ENCODE data around the gene UBD. TPM values are rescaled to one million over a fixed set of nuclear protein-coding genes. Genes with fewer than 3 reads are reported as not detected.

Gene UBD
- total RNA-seq, 2 experiments from 2014 or later: 1.6 TPM; not detected in 1

DNA sequence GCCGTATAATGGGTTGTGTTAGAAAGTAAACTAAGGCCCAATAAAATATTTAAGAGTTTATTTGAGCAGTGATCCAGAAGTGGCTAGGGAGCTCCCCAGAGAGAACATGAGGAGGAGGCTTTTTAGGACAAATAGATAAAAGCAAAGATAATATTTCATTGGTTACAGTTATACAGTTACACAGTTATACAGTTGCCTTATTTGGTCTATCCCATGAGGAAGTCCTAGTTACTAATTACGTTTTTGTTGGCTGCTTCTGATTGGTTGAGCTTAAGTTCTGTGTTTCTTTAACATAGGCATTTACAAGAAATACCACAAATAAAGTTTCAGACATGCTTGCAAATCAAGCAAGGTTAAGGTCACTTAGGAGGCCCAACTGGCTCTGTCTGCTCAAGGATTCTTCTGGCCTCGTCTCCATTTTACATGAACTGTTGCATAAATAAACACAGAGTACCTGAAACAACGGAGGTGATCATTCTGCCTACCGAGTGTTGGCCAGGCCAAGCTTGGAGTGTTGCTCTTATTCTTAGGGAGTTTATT, 7.0 kb downstream of the UBD start:
- CTCF ChIA-PET: no interaction called here
- H3K27me3 Mint-ChIP-seq: peaks cover 79% of the 10 kb centered on the region
- H3K36me3 Mint-ChIP-seq: peaks cover 1% of the 10 kb centered on the region
- DNase-seq: no peak
- H3K9me3 Mint-ChIP-seq (ENCODE audit: low read depth): no peaks in the 10 kb centered on the region
- ATAC-seq: peak; percentile 85
- H3K4me3 Mint-ChIP-seq: no peak overlapping the region
- H3K4me1 Mint-ChIP-seq: peaks cover 18% of the 10 kb centered on the region
- no peak overlapping the region for H3K27ac Mint-ChIP-seq

DNA sequence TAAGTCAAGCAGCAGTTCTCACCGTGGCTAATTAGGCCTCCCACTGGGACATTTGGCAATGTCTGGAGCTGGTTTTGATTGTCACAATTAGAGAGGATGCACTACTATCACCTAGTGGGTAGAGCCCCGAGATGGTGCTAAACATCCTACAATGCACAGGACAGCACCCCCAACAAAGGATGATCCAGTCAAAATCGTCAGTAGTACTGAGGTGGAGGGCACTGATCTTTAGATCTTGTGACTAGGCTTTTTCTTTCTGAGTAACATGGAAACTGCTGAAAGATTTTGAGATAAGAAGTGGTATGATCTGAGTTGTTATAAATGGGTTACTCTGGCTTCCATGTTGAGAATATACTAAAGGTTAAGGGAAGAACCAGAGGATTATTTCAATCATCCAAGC, 12.0 kb downstream of the UBD start:
- no peaks in the 10 kb centered on the region for H3K9me3 Mint-ChIP-seq (ENCODE audit: low read depth)
- peaks cover 7% of the 10 kb centered on the region for H3K4me1 Mint-ChIP-seq
- no peak overlapping the region for H3K4me3 Mint-ChIP-seq
- peaks cover 60% of the 10 kb centered on the region for H3K27me3 Mint-ChIP-seq
- H3K36me3 Mint-ChIP-seq: no peaks in the 10 kb centered on the region
- CTCF ChIA-PET: no interaction called here
- H3K27ac Mint-ChIP-seq: no peak overlapping the region
- DNase-seq: no peak
- peak; percentile 68 for ATAC-seq

DNA sequence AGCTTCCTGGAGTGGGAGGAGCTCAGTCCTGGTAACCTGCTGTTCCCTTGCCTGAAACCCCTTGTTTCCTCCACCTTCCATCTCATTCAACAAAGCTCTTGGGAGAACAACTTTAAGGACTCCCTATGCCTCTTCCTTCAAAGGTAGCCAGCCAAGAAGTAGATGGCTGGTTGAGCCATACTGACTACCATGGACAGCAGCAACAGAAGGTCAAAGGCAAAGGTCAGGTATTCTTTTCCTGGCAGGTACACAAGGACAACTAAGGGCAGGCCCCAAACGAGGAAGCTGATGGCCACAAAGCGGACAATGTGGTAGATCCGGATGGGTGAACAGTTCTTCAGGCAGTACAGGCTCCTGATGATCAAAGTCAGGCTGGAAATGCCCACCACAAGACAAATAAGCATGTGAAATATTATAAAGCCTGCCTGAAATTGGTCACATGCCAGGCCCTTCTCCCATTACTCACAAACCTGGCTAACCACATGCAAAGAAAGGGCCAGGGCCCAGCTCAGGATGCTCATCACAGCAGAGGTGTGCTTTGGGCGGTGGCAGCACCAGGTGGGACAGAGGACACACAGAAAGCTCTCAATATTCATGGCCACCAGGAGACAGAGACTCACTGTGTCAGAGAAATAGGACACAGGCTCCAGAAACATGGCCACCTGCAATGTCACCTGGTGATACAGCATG, 21.7 kb downstream of the UBD start:
- no peaks in the 10 kb centered on the region for H3K4me1 Mint-ChIP-seq
- no peaks in the 10 kb centered on the region for H3K36me3 Mint-ChIP-seq
- no peak overlapping the region for H3K27ac Mint-ChIP-seq
- CTCF ChIA-PET: no interaction called here
- H3K4me3 Mint-ChIP-seq: no peak overlapping the region
- H3K9me3 Mint-ChIP-seq (ENCODE audit: low read depth): no peaks in the 10 kb centered on the region
- peaks cover 15% of the 10 kb centered on the region for H3K27me3 Mint-ChIP-seq
- DNase-seq: peak; percentile 21
- ATAC-seq: no peak

DNA sequence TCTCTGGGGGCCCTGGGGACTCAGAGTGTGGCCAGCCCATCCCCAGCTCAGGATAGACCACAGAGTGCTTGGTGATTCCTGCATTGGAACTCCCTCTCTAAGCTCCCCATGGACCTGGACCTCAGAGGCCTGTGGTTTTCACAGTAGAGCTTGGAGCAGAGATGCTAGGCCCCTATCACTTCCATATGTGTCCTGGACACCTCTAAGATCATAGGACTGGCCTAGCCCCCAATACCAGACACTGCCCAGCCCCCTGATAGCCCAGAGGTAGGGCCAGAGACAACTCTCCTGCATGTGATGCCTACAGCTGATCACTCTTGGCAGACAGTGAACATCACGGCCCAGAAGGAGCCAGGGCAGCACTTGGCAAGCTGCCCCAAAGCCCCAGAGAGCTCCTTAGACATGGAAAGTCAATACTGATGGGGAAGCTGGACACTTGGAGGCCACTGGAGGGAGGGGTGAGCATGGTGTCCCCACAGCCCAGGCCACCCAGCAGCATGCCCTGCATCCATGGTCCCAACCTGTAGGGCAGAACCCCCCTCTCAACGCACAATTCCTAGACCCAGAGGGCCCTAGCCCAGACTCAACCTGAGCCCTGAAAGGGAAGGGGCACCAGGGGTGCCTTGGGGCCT, 27.1 kb downstream of the UBD start:
- Mint-ChIP-seq H3K9me3 (ENCODE audit: low read depth) (no peaks in the 10 kb centered on the region), H3K27ac (no peak overlapping the region), H3K4me3 (no peak overlapping the region), H3K4me1 (no peaks in the 10 kb centered on the region), H3K36me3 (no peaks in the 10 kb centered on the region), H3K27me3 (peaks cover 5% of the 10 kb centered on the region)
- DNase-seq (peak; percentile 36), ATAC-seq (no peak)
- CTCF ChIA-PET: no interaction called here

DNA sequence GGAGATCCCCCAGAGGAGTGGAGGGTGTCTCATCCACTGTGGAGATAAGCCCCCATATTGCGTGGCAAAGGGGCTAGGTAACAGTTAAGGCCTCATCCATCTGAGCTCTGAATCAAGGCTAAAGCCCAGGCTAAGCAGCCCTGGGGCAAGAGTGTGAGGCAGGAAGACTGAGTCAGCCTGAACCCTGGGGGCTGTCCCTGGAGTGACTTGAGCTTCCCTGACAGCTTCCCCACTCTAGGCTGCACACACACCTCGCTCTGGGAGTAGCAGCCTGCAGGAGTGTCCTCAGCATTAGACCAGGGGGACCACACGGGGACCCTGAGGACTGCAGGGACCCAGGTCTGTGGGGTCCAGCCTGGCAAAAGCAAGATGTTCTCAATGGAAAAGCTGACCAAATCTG, 27.9 kb downstream of the UBD start:
- no peak overlapping the region for H3K4me3 Mint-ChIP-seq
- ATAC-seq (peak; percentile 36), DNase-seq (peak; percentile 42)
- H3K36me3 Mint-ChIP-seq: no peaks in the 10 kb centered on the region
- H3K27ac Mint-ChIP-seq: no peak overlapping the region
- H3K4me1 Mint-ChIP-seq: no peaks in the 10 kb centered on the region
- H3K27me3 Mint-ChIP-seq: peaks cover 10% of the 10 kb centered on the region
- CTCF ChIA-PET: no interaction called here
- H3K9me3 Mint-ChIP-seq (ENCODE audit: low read depth): no peaks in the 10 kb centered on the region

DNA sequence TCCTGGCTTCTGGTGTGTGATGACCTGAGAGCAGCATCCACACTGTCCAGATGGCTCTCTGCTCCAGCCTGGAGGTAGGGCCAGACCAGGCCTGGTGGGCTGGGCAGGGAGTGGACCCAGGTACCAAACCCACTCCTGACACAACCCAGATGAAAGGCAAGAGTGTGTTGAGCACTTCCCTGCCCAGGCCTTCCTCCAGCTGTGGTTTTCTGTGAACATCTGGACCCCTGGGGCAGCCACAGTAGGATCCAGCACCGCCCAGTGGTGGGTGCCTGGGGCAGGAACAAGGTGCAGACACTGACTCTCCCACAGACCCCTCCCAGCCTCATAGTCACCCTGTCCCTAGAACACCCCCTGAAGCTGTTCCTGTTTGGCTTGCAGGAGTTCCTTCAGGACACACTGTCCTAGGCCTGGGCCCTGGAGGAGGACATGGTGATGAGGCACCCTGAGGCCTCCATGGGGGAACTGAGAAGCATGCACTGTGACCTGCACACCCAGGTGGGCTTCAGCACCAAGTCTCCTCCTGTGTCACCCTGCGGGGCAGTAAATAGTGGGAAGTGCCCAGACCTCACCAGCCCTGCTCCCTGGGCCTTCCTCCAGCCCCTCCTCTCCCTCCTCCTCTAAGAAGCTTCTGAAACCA, 28.7 kb downstream of the UBD start:
- no peaks in the 10 kb centered on the region for H3K4me1 Mint-ChIP-seq
- H3K27me3 Mint-ChIP-seq: peaks cover 16% of the 10 kb centered on the region
- ATAC-seq (no peak), DNase-seq (peak; percentile 33)
- H3K27ac Mint-ChIP-seq: no peak overlapping the region
- CTCF ChIA-PET: no interaction called here
- H3K4me3 Mint-ChIP-seq: no peak overlapping the region
- no peaks in the 10 kb centered on the region for H3K36me3 Mint-ChIP-seq
- H3K9me3 Mint-ChIP-seq (ENCODE audit: low read depth): no peaks in the 10 kb centered on the region

DNA sequence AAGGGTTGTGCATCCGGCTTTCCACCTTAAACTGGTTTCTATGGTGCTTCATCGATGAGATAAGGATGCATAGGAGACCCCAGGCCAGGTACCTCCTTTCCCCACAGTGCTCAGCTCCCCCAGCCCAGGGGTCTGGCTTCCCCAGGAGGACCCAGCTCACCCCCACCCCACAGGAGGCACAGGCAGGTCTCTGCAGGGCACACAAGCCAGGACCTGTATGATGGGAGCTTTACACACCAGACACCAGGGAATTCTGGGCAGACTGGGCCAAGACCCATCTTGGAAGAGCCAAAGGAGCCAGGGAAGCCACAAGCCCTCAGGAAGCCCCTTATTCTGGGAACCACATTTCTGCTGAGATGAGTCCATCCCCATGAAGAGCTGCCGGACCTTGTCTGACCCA, 29.6 kb downstream of the UBD start:
- Mint-ChIP-seq H3K9me3 (ENCODE audit: low read depth) (no peaks in the 10 kb centered on the region), H3K4me3 (no peak overlapping the region), H3K27me3 (peaks cover 24% of the 10 kb centered on the region), H3K27ac (no peak overlapping the region), H3K4me1 (no peaks in the 10 kb centered on the region), H3K36me3 (no peaks in the 10 kb centered on the region)
- CTCF ChIA-PET: no interaction called here
- peak; percentile 26 for DNase-seq
- ATAC-seq: no peak

DNA sequence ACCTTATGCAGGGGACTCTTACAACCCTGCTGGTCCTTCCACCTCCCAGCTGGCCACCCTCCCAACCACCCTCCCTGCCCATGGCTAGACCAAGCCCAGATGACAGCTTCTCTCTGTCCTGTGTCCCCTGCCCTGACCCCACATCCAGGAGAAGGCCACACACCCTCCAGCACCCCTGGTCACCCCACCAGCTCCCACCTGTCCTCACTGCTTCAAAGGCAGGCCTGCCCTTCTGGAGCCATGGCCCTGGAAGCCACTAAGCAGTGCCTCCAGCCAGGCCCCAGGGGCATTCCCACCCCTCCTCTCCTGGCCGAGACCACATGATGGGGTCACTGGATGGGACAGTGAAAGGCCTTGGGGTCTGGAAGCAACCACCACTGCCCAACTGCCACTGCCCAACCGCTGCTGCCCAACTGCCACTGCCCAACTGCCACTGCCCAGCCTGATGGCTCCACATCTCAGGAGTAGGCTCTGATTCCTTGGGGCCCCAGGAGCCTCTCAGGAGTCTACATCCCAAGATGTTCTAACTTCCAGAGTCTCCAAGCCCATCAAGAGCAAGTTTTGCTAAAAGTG, 30.5 kb downstream of the UBD start:
- H3K9me3 Mint-ChIP-seq (ENCODE audit: low read depth): no peaks in the 10 kb centered on the region
- CTCF ChIA-PET: no interaction called here
- H3K4me1 Mint-ChIP-seq: no peaks in the 10 kb centered on the region
- H3K27ac Mint-ChIP-seq: no peak overlapping the region
- ATAC-seq (no peak), DNase-seq (peak; percentile 28)
- peaks cover 1% of the 10 kb centered on the region for H3K36me3 Mint-ChIP-seq
- H3K27me3 Mint-ChIP-seq: peaks cover 31% of the 10 kb centered on the region
- no peak overlapping the region for H3K4me3 Mint-ChIP-seq

DNA sequence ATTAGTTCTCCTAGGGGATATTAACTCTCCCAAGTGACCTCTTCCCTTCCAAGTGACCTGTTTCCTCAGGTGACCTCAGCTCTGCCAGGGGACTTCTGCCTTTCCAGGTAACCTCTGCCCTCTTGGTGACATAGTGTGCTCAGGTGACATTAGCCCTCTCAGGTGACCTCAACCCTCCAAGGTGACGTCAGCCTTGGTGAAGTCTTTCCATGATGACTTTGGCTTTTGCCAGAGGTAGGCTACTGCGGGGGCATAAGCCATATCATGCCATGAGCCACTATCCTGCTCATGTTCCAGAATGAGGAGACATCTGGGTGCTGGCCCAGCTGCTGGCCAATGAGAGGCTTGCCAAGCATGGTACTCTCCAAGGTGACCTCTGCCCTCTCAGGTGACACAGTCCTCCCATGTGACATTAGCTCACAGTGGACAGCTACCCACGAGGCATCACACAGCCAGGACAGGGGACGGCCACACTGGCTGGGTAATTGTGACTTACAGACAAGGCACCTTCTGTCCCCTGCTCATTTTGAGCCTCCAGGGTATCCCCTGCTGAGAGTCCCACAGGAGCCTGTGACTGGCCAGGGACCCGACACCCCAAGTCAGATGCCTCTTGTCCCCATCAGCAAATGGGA, 31.1 kb downstream of the UBD start:
- Mint-ChIP-seq H3K27ac (no peak overlapping the region), H3K9me3 (ENCODE audit: low read depth) (no peaks in the 10 kb centered on the region), H3K4me1 (no peaks in the 10 kb centered on the region), H3K4me3 (no peak overlapping the region), H3K36me3 (peaks cover 1% of the 10 kb centered on the region), H3K27me3 (peaks cover 33% of the 10 kb centered on the region)
- peak; percentile 34 for DNase-seq
- CTCF ChIA-PET: no interaction called here
- no peak for ATAC-seq

DNA sequence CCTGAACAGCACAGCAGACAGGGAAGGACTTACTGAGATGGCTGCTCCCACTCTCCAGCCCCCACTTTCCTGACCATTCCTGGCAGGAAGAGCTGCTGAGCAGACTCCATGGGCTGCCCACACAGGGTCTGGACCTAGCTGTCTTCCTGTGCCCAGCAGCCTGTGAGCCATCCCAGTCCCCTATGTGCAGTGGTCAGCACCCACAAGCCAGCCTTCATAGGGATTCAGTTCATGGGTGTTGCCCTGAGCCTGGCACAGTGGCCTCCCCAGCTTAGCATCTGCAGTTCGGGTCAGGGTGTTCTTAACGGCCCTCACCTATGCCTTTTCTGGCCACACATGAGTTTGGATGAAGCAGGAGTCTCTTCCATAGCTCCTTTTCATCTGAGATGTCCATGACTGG, 32.0 kb downstream of the UBD start:
- no peak overlapping the region for H3K27ac Mint-ChIP-seq
- H3K27me3 Mint-ChIP-seq: peaks cover 40% of the 10 kb centered on the region
- peaks cover 1% of the 10 kb centered on the region for H3K36me3 Mint-ChIP-seq
- CTCF ChIA-PET: no interaction called here
- DNase-seq (no peak), ATAC-seq (no peak)
- H3K4me1 Mint-ChIP-seq: no peaks in the 10 kb centered on the region
- H3K4me3 Mint-ChIP-seq: no peak overlapping the region
- H3K9me3 Mint-ChIP-seq (ENCODE audit: low read depth): peaks cover 2% of the 10 kb centered on the region

DNA sequence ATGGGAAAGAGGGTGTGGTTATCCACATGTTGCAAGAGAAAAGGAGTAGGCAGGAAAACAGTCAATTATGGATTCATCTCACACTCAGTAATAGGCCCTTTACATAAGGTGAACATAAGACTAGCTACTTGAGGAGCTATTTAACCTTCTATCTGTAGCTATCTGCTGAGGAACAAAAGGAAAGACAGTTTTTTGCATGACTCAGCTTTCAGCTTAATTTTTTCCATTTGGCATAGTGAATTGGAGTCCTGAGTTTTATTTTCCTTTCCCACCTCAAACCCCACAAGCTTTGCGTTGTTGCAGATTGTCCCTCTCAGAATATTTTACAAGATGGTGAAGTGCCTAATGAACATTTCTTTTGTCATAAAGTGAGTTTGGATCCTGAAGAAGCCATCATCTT, 32.4 kb downstream of the UBD start:
- Mint-ChIP-seq H3K9me3 (ENCODE audit: low read depth) (peaks cover 2% of the 10 kb centered on the region), H3K27me3 (peaks cover 40% of the 10 kb centered on the region), H3K36me3 (peaks cover 1% of the 10 kb centered on the region), H3K4me3 (no peak overlapping the region), H3K4me1 (no peaks in the 10 kb centered on the region), H3K27ac (no peak overlapping the region)
- CTCF ChIA-PET: interaction anchor here (0.9 kb wide), 1 partner anchor 123 kb away, joined by 3 read pairs; no protein-coding TSS in a partner anchor
- ATAC-seq: no peak
- DNase-seq: no peak

DNA sequence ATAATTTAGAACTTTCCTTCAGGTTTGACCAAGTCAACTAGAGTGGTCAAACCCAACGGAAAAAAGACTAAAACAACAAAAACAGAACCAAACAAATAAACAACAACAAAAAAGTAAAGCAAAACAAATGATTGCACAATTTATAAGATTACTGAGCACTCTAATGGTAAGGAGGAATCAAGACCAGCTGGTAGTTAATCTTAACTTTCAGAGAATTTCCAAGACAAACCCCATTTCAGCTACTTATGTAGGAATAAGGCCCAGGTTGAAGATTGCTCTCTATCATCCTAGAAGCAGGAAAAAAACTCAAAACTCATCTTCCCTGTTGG, 34.3 kb downstream of the UBD start:
- ATAC-seq (no peak), DNase-seq (no peak)
- Mint-ChIP-seq H3K9me3 (ENCODE audit: low read depth) (peaks cover 2% of the 10 kb centered on the region), H3K36me3 (peaks cover 1% of the 10 kb centered on the region), H3K27ac (no peak overlapping the region), H3K4me1 (no peaks in the 10 kb centered on the region), H3K27me3 (peaks cover 47% of the 10 kb centered on the region), H3K4me3 (no peak overlapping the region)
- CTCF ChIA-PET: no interaction called here

DNA sequence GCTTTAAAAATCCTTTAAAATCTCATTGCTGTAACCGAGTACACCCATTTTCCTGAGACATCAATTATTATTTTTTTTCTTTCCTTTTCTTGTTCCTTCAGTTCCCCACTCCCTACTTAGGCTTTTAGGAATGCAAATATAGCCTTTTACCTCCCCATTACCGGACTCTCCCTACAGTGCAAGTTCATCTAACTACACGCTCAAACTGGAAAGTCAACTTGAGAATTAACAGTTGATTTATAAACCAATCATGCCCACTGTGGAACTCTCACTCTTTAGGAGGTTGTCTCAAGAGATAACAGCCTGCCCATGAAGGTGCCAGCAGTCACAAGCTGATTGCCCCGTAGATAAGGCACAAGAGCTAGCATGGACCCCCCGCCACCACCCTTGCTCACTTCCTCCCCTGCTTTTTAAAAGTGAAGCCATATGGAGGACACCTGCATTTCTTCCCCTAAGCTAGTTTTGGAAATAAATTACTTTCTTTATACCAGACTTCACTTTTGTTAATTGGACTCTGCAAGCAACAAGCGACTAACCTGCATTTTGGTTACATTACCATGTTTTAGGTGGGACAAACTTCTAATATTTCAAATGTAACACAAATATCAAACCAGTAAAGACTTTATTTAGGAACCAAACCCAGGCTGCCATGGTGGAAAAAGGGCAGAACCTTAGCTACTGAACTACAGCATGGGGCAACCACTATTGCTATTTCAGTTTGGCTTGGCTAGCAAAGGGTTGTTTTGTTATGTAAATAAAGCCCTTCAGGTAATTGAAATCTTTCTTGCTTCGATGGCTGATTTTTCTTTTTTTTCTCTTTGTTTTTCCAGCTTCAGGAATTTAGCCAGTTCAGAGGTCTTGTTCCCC, 34.9 kb downstream of the UBD start:
- CTCF ChIA-PET: no interaction called here
- Mint-ChIP-seq H3K4me3 (no peak overlapping the region), H3K27me3 (peaks cover 49% of the 10 kb centered on the region), H3K27ac (no peak overlapping the region), H3K36me3 (peaks cover 1% of the 10 kb centered on the region), H3K4me1 (no peaks in the 10 kb centered on the region), H3K9me3 (ENCODE audit: low read depth) (peaks cover 2% of the 10 kb centered on the region)
- no peak for DNase-seq
- ATAC-seq: no peak

Data from activated CD8-positive, alpha-beta memory T cell treated with anti-CD3 and anti-CD28 coated beads, Interleukin-2, amount 10 ng/mL, durations not matched to agents 7 days and 5 days (primary cell).